Measurements from ENCODE around the gene CAMTA1.

- TF ChIP-seq CTCF (IDR thresholded peaks at IDR 0.05; ENCODE audit: insufficient read depth, low read length, poor library complexity, severe bottlenecking) = no peak
- TF ChIP-seq EZH2phosphoT487 (conservative IDR thresholded peaks at IDR 0.05; ENCODE audit: low read length) = no peak
Observed at GRCh38 chr1:7630378-7630777, 845.1 kb downstream of the CAMTA1 start.

All from SU-DHL-6 (cell line).